HEK293 (cell line): Measurements from ENCODE around the gene LYPD6B.

ENCODE experiments used
- CTCF ChIP-seq: fragments of 450-650 bp; formaldehyde crosslinking; IDR thresholded peaks from 2 replicates; pipeline ENCODE4 v1.5.1; 2016; ENCODE audit warnings: missing biosample characterization, missing genetic modification characterization
- REST ChIP-seq: fragments of 450-650 bp; formaldehyde crosslinking; IDR thresholded peaks from 2 replicates; pipeline ENCODE4 v1.5.1; 2016; ENCODE audit warnings: missing biosample characterization, missing genetic modification characterization

- TF ChIP-seq CTCF (tag by site-specific recombination) (no peak), REST (tag by site-specific recombination) (no peak)
Observed at GRCh38 chr2:149068996-149069888, 30.7 kb downstream of the LYPD6B start.
